Gastrocnemius medialis (tissue), 4 donors: ENCODE results near the gene PROC. TPM values are rescaled to one million over a fixed set of nuclear protein-coding genes. Genes with fewer than 3 reads are reported as not detected.

Experiments used
- ATAC-seq, 2 donors: fragments of 150-250 bp; one replicate each; pipeline ENCODE4 v1.9.1; 2016
- DNase-seq, 2 donors: peaks; one replicate each; pipeline ENCODE4 v3.0.0-alpha.2; 2019
- H3K27ac ChIP-seq, 4 donors: fragments of 200-600 bp; sonication (generic); 1 replicate in 1 of 4; 2 replicates in 3 of 4; pipeline ENCODE4 v1.5.1; 2016 to 2018; ENCODE audit warnings: mild to moderate bottlenecking in 2 of 4, moderate library complexity in 1 of 4
- H3K27me3 ChIP-seq, 3 donors: fragments of 200-600 bp; sonication (generic) in 2 of 3; 1 replicate in 1 of 3; 2 replicates in 2 of 3; pipeline versions ENCODE4 v1.5.1 to v1.6.0; 2016 to 2019; ENCODE audit warnings: mild to moderate bottlenecking in 1 of 3, moderate library complexity in 1 of 3
- H3K36me3 ChIP-seq, 2 donors: fragments of 200-600 bp; sonication (generic) in 1 of 2; one replicate each; pipeline ENCODE4 v1.5.1; 2017 to 2018
- H3K4me1 ChIP-seq, 2 donors: fragments of 200-600 bp; sonication (generic) in 1 of 2; one replicate each; pipeline ENCODE4 v1.5.1; 2016 to 2017; ENCODE audit warnings: mild to moderate bottlenecking in 2 of 2
- H3K4me3 ChIP-seq, 4 donors: fragments of 200-600 bp; sonication (generic) in 3 of 4; 1 replicate in 1 of 4; 2 replicates in 3 of 4; pipeline ENCODE4 v1.5.1; 2016 to 2019; ENCODE audit warnings: mild to moderate bottlenecking in 2 of 4
- H3K9me3 ChIP-seq, 3 donors: fragments of 200-600 bp; sonication (generic) in 2 of 3; 1 replicate in 1 of 3; 2 replicates in 2 of 3; pipeline ENCODE4 v1.5.1; 2016 to 2019
- POLR2A ChIP-seq, 2 donors: fragments of 450-650 bp; IDR thresholded peaks; one replicate each; pipeline ENCODE4 v1.6.1; 2017; ENCODE audit warnings: antibody characterized with exemption in 2 of 2, mild to moderate bottlenecking in 2 of 2, moderate library complexity in 2 of 2
- in situ Hi-C, 4 donors: fragments of 200-750 bp; cut with MboI; loops; one replicate each; pipeline versions ENCODE4 v1.15.0 to v1.8.0; 2017; ENCODE audit warnings: low sequenced_read_pairs in 4 of 4
- intact Hi-C: fragments of 100-400 bp; cut with DNase I; formaldehyde crosslinking; loops from one replicate; pipeline ENCODE4 v1.15.1; 2023; ENCODE audit warnings: low total_unique reads
- total RNA-seq, 4 donors: library from RNA; depleted of rRNA; stranded (reverse); fragments of >200 nt; gene quantifications; one replicate each; pipeline versions ENCODE4 v1.1.0 to v1.2.3, GENCODE V29; 2016
- TF ChIP-seq, protein P1 (sequence below), 5 experiments: fragments of 450-650 bp in 3 of 5; fragments of 200-600 bp in 2 of 5; sonication (generic) in 2 of 5; IDR thresholded peaks in 4 of 5; conservative IDR thresholded peaks in 1 of 5; 1 replicate in 4 of 5; 2 replicates in 1 of 5; pipeline ENCODE4 v1.5.1; 2016 to 2019; ENCODE audit warnings: antibody characterized with exemption in 5 of 5, mild to moderate bottlenecking in 3 of 5, moderate library complexity in 3 of 5

The PROC gene
- total RNA-seq, 4 donors from 2014 or later: 0.29 to 0.58 TPM; not detected in 2

DNA sequence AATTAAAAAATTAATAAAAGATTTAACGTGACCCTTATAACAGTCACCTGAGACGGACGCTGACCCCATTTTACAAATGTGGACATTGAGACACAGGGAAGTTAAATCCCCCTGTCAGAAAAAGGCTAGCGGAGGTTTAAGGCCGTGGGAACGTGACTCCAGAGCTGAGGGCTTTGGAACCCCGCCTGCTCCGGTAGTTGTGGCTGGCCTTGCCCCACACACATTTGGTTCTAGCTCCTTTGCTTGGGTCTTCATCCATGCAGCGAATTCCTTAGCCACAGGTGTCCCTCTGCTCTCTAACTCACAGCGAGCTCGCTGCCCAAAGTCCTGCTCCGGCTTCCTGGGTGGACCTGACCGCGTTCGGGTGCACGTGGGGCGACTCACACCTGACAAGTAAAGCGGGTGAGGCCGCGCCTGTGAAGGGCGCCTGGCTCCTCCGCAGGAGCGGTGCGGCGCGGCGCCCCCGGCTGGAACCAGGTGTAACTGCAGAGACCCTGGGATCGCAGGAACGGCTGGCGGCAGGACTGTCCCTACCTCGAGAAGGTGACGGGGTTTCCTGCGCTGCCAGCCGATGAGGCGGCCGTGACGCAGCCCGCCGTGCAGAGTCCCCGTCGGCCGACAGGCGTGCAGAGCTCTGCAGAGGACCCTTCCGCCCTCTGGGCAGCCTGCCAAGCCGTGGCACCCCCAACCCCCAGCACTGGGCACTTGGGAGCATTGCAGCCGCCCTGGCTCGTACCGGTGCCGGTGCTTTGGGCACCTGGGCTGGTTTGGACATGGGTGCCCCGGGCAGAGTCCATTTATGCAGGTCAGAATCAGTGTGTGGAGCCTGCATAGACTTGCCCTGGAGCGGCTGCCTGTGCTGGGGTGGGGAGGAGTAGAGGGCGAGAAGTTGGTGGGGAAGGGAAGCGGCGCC is 2.4 kb upstream of the PROC start:
- peak in 1 of 2 donors; percentile 23 for TF ChIP-seq POLR2A (IDR thresholded peaks at IDR 0.05)
- TF ChIP-seq, protein P1, sequence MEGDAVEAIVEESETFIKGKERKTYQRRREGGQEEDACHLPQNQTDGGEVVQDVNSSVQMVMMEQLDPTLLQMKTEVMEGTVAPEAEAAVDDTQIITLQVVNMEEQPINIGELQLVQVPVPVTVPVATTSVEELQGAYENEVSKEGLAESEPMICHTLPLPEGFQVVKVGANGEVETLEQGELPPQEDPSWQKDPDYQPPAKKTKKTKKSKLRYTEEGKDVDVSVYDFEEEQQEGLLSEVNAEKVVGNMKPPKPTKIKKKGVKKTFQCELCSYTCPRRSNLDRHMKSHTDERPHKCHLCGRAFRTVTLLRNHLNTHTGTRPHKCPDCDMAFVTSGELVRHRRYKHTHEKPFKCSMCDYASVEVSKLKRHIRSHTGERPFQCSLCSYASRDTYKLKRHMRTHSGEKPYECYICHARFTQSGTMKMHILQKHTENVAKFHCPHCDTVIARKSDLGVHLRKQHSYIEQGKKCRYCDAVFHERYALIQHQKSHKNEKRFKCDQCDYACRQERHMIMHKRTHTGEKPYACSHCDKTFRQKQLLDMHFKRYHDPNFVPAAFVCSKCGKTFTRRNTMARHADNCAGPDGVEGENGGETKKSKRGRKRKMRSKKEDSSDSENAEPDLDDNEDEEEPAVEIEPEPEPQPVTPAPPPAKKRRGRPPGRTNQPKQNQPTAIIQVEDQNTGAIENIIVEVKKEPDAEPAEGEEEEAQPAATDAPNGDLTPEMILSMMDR (IDR thresholded peaks at IDR 0.05 in 4 of 5, conservative IDR thresholded peaks at IDR 0.05 in 1 of 5): peak; percentile 68 to 87 (median 75)
- intact Hi-C loops (loop anchor here (2.0 to 10.0 kb wide), 3 partner anchors 61 to 761 kb away; partner anchors contain the start of gene GYPC), in situ Hi-C loops (loop anchor here in 1 of 4 donors (25.0 kb wide), 1 partner anchor 329 kb away; no protein-coding TSS in a partner anchor)

DNA sequence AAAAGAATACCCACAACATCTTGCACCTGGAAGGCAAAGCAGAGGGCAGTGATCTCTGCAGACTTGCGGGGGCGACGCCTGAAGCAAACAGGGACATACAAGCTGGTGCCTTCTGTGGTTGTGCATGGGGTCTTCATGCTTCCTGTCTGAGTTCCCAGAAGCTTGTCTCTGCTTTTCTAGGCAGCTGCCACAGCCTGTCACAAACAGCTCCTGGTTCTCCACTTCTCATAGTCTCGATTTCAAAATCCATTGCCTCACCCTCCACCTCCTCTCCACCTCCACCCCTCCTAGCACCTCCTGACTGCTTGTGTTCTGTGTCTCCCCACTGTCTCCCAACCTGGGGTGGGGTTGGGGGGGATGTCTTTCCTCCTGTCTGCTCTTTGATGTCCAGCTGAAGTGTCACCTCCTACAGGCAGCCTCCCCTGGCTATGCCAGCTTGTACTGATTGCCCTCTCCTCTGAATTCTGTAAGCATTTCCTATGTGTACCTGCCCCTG is 1.7 kb upstream of the PROC start:
- no peak for TF ChIP-seq POLR2A (IDR thresholded peaks at IDR 0.05)
- TF ChIP-seq, protein P1 (IDR thresholded peaks at IDR 0.05 in 4 of 5, conservative IDR thresholded peaks at IDR 0.05 in 1 of 5): no peak
- H3K36me3 ChIP-seq: no peaks in the 10 kb centered on the region
- no peak overlapping the region for H3K27ac ChIP-seq
- intact Hi-C loops (loop anchor here (2.0 to 10.0 kb wide), 3 partner anchors 62 to 762 kb away; partner anchors contain the start of gene GYPC), in situ Hi-C loops (loop anchor here in 1 of 4 donors (25.0 kb wide), 1 partner anchor 329 kb away; no protein-coding TSS in a partner anchor)
- ATAC-seq (no peak), DNase-seq (peak in 1 of 2 donors; percentile 18)
- H3K4me3 ChIP-seq: peak overlapping the region; percentile 32 to 66 (median 48)
- peaks cover 9 to 14% of the 10 kb centered on the region in 2 donors for H3K4me1 ChIP-seq
- peaks cover 0 to 9% (median 0%) of the 10 kb centered on the region in 3 donors for H3K27me3 ChIP-seq
- H3K9me3 ChIP-seq: no peaks in the 10 kb centered on the region

More for the DNA sequence above, 2.4 kb upstream of the PROC start:
- Histone ChIP-seq H3K4me1 (peaks cover 16 to 21% of the 10 kb centered on the region in 2 donors), H3K9me3 (no peaks in the 10 kb centered on the region), H3K27ac (peak overlapping the region in 1 of 4 donors; percentile 95), H3K27me3 (peaks cover 0 to 9% (median 0%) of the 10 kb centered on the region in 3 donors), H3K36me3 (no peaks in the 10 kb centered on the region), H3K4me3 (peak overlapping the region; percentile 32 to 66 (median 48))
- peak; percentile 56 to 72 for DNase-seq
- ATAC-seq: peak; percentile 20 to 28

DNA sequence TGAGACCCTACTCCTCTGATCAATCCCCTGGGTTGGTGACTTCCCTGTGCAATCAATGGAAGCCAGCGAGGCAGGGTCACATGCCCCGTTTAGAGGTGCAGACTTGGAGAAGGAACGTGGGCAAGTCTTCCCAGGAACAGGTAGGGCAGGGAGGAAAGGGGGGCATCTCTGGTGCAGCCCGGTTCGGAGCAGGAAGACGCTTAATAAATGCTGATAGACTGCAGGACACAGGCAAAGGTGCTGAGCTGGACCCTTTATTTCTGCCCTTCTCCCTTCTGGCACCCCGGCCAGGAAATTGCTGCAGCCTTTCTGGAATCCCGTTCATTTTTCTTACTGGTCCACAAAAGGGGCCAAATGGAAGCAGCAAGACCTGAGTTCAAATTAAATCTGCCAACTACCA is 821 bp upstream of the PROC start:
- H3K27me3 ChIP-seq: peaks cover 8 to 13% (median 8%) of the 10 kb centered on the region in 3 donors

DNA sequence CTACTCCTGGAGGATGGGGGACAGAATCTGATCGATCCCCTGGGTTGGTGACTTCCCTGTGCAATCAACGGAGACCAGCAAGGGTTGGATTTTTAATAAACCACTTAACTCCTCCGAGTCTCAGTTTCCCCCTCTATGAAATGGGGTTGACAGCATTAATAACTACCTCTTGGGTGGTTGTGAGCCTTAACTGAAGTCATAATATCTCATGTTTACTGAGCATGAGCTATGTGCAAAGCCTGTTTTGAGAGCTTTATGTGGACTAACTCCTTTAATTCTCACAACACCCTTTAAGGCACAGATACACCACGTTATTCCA is 844 bp downstream of the PROC start:
- in situ Hi-C loops: loop anchor here in 1 of 4 donors (25.0 kb wide), 1 partner anchor 332 kb away; no protein-coding TSS in a partner anchor

More for the DNA sequence above, 821 bp upstream of the PROC start:
- no peak for ATAC-seq
- no peaks in the 10 kb centered on the region for H3K9me3 ChIP-seq
- in situ Hi-C loops: loop anchor here in 1 of 4 donors (25.0 kb wide), 1 partner anchor 330 kb away; no protein-coding TSS in a partner anchor
- no peak for TF ChIP-seq POLR2A (IDR thresholded peaks at IDR 0.05)
- TF ChIP-seq, protein P1 (IDR thresholded peaks at IDR 0.05 in 4 of 5, conservative IDR thresholded peaks at IDR 0.05 in 1 of 5): no peak
- intact Hi-C loops: loop anchor here (2.0 to 10.0 kb wide), 3 partner anchors 63 to 763 kb away; partner anchors contain the start of gene GYPC
- DNase-seq: no peak
- no peaks in the 10 kb centered on the region for H3K36me3 ChIP-seq
- H3K27ac ChIP-seq: no peak overlapping the region
- H3K4me3 ChIP-seq: no peak overlapping the region
- peaks cover 7 to 8% of the 10 kb centered on the region in 2 donors for H3K4me1 ChIP-seq

More for the DNA sequence above, 844 bp downstream of the PROC start:
- Histone ChIP-seq H3K9me3 (no peaks in the 10 kb centered on the region), H3K27ac (no peak overlapping the region), H3K36me3 (no peaks in the 10 kb centered on the region), H3K4me1 (peaks cover 11 to 13% of the 10 kb centered on the region in 2 donors), H3K27me3 (peaks cover 25 to 29% (median 25%) of the 10 kb centered on the region in 3 donors), H3K4me3 (no peak overlapping the region)
- TF ChIP-seq, protein P1 (IDR thresholded peaks at IDR 0.05 in 4 of 5, conservative IDR thresholded peaks at IDR 0.05 in 1 of 5): no peak
- no peak for TF ChIP-seq POLR2A (IDR thresholded peaks at IDR 0.05)
- no peak for ATAC-seq
- DNase-seq: no peak
- intact Hi-C loops: loop anchor here (10.0 kb wide), 2 partner anchors 224 to 764 kb away; partner anchors contain the start of gene GYPC
